Spleen (tissue), 11 donors: ENCODE measurements around the gene DNAJB6. TPM values are rescaled to one million over a fixed set of nuclear protein-coding genes. Genes with fewer than 3 reads are reported as not detected.

ENCODE experiments used
- DNase-seq: peaks from one replicate; pipeline ENCODE4 v3.0.0-alpha.2; 2020
- H3K27ac ChIP-seq, 8 donors: fragments of 200-600 bp; sonication (generic) in 7 of 8; 1 replicate in 4 of 8; 2 replicates in 4 of 8; pipeline versions ENCODE4 v1.5.0 to v1.8.0; 2016 to 2021; ENCODE audit warnings: inconsistent platforms in 4 of 8, mild to moderate bottlenecking in 4 of 8, moderate library complexity in 1 of 8
- H3K27me3 ChIP-seq, 7 donors: fragments of 200-600 bp; sonication (generic) in 6 of 7; replicated peaks in 1 of 7; 1 replicate in 4 of 7; 2 replicates in 3 of 7; pipeline versions ENCODE4 v1.5.0 to v1.8.0; 2016 to 2021; ENCODE audit warnings: inconsistent platforms in 3 of 7, mild to moderate bottlenecking in 1 of 7
- H3K36me3 ChIP-seq, 6 donors: fragments of 200-600 bp; sonication (generic) in 5 of 6; 1 replicate in 4 of 6; 2 replicates in 2 of 6; pipeline versions ENCODE4 v1.5.0 to v1.8.0; 2016 to 2021; ENCODE audit warnings: inconsistent platforms in 2 of 6
- H3K4me1 ChIP-seq, 6 donors: fragments of 200-600 bp; sonication (generic) in 5 of 6; 1 replicate in 3 of 6; 2 replicates in 3 of 6; pipeline versions ENCODE4 v1.5.0 to v1.8.0; 2016 to 2021; ENCODE audit warnings: inconsistent platforms in 3 of 6
- H3K4me3 ChIP-seq, 8 donors: fragments of 200-600 bp; sonication (generic) in 7 of 8; 1 replicate in 4 of 8; 2 replicates in 4 of 8; pipeline versions ENCODE4 v1.5.0 to v1.8.0; 2016 to 2021; ENCODE audit warnings: inconsistent platforms in 4 of 8, mild to moderate bottlenecking in 4 of 8, moderate library complexity in 2 of 8
- H3K9me3 ChIP-seq, 8 donors: fragments of 200-600 bp; sonication (generic) in 7 of 8; 1 replicate in 4 of 8; 2 replicates in 4 of 8; pipeline versions ENCODE4 v1.5.0 to v1.8.0; 2016 to 2021; ENCODE audit warnings: inconsistent platforms in 4 of 8
- POLR2A ChIP-seq, 3 donors: fragments of 450-650 bp; IDR thresholded peaks; one replicate each; pipeline ENCODE4 v1.5.1; 2017; ENCODE audit warnings: antibody characterized with exemption in 3 of 3, mild to moderate bottlenecking in 1 of 3
- POLR2AphosphoS5 ChIP-seq, 3 donors: sonication (generic); formaldehyde crosslinking; IDR thresholded peaks; one replicate each; pipeline ENCODE4 v1.5.1; 2017; ENCODE audit warnings: antibody characterized with exemption in 3 of 3
- WGBS, 5 donors: extraction: QIAGEN DNeasy Blood & Tissue Kit in 3 of 5; methylation state at CpG; one replicate each; pipeline versions ENCODE4 v1.1.5 to v1.1.7; 2013 to 2018; 5-methylcytosine and 5-hydroxymethylcytosine counted together
- intact Hi-C: fragments of 100-400 bp; cut with DNase I; formaldehyde crosslinking; loops from one replicate; pipeline ENCODE4 v1.15.0; 2023; ENCODE audit warnings: low total_unique reads
- polyA plus RNA-seq, 3 donors: library from polyadenylated mRNA; stranded (reverse); fragments of 200-250 nt; gene quantifications; one replicate each; pipeline ENCODE4 v1.2.1, GENCODE V29; 2013
- total RNA-seq, 7 donors: library from RNA; depleted of rRNA in 3 of 7; stranded (reverse); fragments of >200 nt in 3 of 7; fragmentation: NEBNext Ultra II Directional in 4 of 7; extraction: Animal tissue kit (Norgen Biotek cat#: 25700) in 4 of 7; gene quantifications; one replicate each; pipeline versions ENCODE4 v1.1.0 to v1.2.1, GENCODE V29; 2016 to 2021
- TF ChIP-seq, protein P1 (sequence below), 11 experiments: fragments of 200-600 bp in 7 of 11; fragments of 450-650 bp in 4 of 11; sonication (generic) in 4 of 11; IDR thresholded peaks in 8 of 11; conservative IDR thresholded peaks in 3 of 11; 1 replicate in 7 of 11; 2 replicates in 4 of 11; pipeline versions ENCODE4 v1.4.0 to v1.8.0; 2016 to 2021; ENCODE audit warnings: antibody characterized with exemption in 11 of 11, inconsistent platforms in 4 of 11, mild to moderate bottlenecking in 1 of 11
- donor health status: healthy with polysubstance abuse.
- donor health status: DM: no; HTN: no; CAD: no; lungs with moderate emphysema.
- donor health status: DM: no; HTN: no; CAD: no.
- donor health status: Bipolar disorder and iron deficiency.
- donor health status: healthy.
- donor health status: DM: no; HTN: no; CAD: no.
- donor health status: DM: yes; HTN: yes; CAD: no.

The DNAJB6 gene
- total and polyA plus RNA-seq, 10 donors: 37.7 to 115 (median 92.0) TPM

DNA sequence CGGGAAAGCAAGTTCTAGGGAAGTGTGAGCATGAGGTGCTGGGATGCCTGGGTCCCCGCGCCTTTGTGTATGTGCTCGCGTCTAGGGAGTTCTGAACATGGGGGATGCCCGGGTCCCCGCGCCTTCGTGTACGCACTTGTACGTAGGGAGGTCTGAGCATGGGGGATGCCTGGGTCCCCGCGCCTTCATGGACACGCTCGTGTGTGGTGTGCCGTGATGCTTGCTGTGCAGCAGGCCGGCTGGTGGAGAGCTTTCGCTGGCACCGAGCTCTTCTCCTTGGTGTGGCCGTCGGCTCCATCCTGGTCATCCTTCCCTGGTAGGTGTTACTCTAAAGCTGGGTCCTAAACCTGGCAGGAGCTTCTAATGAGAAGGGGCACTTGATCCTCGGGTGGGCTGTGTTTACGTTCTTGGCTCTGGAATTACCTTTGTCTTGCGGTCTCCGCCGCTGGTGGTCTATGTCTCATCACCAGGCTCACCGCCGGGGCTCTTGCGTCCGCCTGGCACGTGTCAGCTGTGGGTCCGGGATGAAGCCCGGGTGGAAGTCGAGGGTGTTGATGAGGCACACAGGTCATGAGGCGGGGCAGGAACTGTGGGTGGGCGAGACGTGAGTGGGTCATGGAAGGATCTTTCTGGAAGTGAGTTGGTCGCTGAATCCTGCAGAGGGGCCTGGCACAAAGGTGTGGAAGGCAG lies 63.5 kb downstream of the DNAJB6 start:
- DNase-seq: no peak
- intact Hi-C loops: no loop called here
- Histone ChIP-seq H3K9me3 (no peaks in the 10 kb centered on the region), H3K27me3 (no peaks in the 10 kb centered on the region), H3K27ac (no peak overlapping the region), H3K4me1 (peaks cover 3 to 69% (median 33%) of the 10 kb centered on the region in 6 donors), H3K4me3 (no peak overlapping the region), H3K36me3 (peaks cover 0 to 89% (median 20%) of the 10 kb centered on the region in 6 donors)
- WGBS, 5 donors: 91 to 93% (median 92%) methylated on average over 32 to 38 of the region's 38 CpGs
- TF ChIP-seq, protein P1, sequence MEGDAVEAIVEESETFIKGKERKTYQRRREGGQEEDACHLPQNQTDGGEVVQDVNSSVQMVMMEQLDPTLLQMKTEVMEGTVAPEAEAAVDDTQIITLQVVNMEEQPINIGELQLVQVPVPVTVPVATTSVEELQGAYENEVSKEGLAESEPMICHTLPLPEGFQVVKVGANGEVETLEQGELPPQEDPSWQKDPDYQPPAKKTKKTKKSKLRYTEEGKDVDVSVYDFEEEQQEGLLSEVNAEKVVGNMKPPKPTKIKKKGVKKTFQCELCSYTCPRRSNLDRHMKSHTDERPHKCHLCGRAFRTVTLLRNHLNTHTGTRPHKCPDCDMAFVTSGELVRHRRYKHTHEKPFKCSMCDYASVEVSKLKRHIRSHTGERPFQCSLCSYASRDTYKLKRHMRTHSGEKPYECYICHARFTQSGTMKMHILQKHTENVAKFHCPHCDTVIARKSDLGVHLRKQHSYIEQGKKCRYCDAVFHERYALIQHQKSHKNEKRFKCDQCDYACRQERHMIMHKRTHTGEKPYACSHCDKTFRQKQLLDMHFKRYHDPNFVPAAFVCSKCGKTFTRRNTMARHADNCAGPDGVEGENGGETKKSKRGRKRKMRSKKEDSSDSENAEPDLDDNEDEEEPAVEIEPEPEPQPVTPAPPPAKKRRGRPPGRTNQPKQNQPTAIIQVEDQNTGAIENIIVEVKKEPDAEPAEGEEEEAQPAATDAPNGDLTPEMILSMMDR (IDR thresholded peaks at IDR 0.05 in 8 of 11, conservative IDR thresholded peaks at IDR 0.05 in 3 of 11): no peak
- peak in 1 of 3 donors; percentile 50 for TF ChIP-seq POLR2AphosphoS5 (IDR thresholded peaks at IDR 0.05)

DNA sequence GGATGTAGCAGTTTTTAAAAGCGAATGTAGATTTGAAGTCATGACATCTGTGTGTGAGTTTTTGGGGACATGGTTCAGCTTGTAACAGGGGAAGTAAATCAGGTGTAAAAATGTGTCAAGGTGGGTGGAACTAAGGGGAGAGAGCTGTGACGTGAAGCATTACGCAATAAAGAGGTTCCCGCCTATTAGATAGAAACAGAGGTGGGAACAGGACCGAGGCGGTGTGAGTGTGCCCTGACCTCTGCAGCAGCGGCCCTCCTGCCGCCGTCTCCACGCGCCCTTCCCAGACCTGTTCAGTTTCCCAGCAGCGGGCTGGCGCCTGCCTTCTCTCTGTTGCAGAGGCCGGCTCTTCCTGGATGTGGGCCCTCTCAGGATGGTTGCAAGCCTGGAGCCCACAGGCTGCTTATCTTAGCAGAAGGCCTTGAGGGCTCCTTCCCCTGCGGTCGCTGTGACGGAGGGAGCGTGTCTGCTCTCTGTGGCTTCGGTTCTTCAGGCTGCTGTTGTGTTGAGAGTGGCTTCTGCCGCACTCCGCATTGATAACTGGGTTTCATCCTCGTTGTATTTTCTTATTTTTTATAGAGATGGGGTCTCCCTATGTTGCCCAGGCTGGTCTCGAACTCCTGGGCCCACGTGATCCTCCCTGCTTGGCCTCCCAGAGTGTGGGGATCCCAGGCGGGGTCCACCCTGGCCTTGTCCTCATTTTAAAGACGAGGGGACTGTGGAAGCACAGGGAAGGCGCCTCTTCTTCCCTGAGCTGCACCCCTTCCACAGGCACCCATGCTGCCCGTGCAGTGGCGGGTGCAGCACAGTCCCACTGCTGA lies 65.0 kb downstream of the DNAJB6 start:
- TF ChIP-seq POLR2AphosphoS5 (IDR thresholded peaks at IDR 0.05) (peak in 1 of 3 donors; percentile 55), POLR2A (IDR thresholded peaks at IDR 0.05) (no peak)
- Histone ChIP-seq H3K4me3 (no peak overlapping the region), H3K4me1 (peaks cover 3 to 60% (median 32%) of the 10 kb centered on the region in 6 donors), H3K9me3 (no peaks in the 10 kb centered on the region), H3K27me3 (no peaks in the 10 kb centered on the region), H3K27ac (peak overlapping the region in 2 of 8 donors; percentile 6 to 37), H3K36me3 (peaks cover 0 to 92% (median 22%) of the 10 kb centered on the region in 6 donors)
- WGBS, 5 donors: 52 to 83% (median 71%) methylated on average over 24 to 29 of the region's 29 CpGs
- peak; percentile 74 for DNase-seq
- intact Hi-C loops: no loop called here

DNA sequence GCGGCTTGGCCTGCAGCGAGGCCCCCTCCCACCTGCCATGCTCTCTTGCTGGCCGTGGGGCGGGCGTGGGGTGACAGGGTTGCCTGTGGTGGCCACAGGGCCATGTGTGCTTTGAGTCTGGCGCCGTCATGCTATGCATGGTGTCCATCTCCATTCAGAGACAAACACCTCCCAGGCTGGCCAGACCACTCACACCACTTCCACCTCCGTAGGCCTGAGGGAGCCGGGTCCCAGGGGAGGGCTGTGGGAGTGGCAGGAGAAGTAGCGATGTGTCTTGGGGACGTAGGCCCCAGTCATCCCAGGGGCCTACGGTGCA lies 65.5 kb downstream of the DNAJB6 start:
- WGBS, 5 donors: 80 to 91% (median 86%) methylated on average over 7 to 12 of the region's 12 CpGs
- Histone ChIP-seq H3K27me3 (no peaks in the 10 kb centered on the region), H3K9me3 (no peaks in the 10 kb centered on the region), H3K27ac (peak overlapping the region in 1 of 8 donors; percentile 37), H3K4me1 (peaks cover 3 to 55% (median 30%) of the 10 kb centered on the region in 6 donors), H3K36me3 (peaks cover 0 to 92% (median 26%) of the 10 kb centered on the region in 6 donors), H3K4me3 (no peak overlapping the region)
- TF ChIP-seq, protein P1 (IDR thresholded peaks at IDR 0.05 in 8 of 11, conservative IDR thresholded peaks at IDR 0.05 in 3 of 11): no peak
- TF ChIP-seq POLR2A (IDR thresholded peaks at IDR 0.05) (no peak), POLR2AphosphoS5 (IDR thresholded peaks at IDR 0.05) (no peak)
- intact Hi-C loops: no loop called here
- no peak for DNase-seq

GRCh38 chr7:157402911-157403534 lies 66.2 kb downstream of the DNAJB6 start:
- intact Hi-C loops: no loop called here
- Histone ChIP-seq H3K4me3 (no peak overlapping the region), H3K4me1 (peaks cover 3 to 48% (median 23%) of the 10 kb centered on the region in 6 donors), H3K36me3 (peaks cover 0 to 92% (median 30%) of the 10 kb centered on the region in 6 donors), H3K27ac (no peak overlapping the region), H3K27me3 (no peaks in the 10 kb centered on the region), H3K9me3 (no peaks in the 10 kb centered on the region)
- no peak for DNase-seq
- TF ChIP-seq, protein P1 (IDR thresholded peaks at IDR 0.05 in 8 of 11, conservative IDR thresholded peaks at IDR 0.05 in 3 of 11): no peak
- peak in 1 of 3 donors; percentile 10 for TF ChIP-seq POLR2AphosphoS5 (IDR thresholded peaks at IDR 0.05)
- WGBS, 5 donors: 79 to 85% (median 84%) methylated on average over 20 to 21 of the region's 21 CpGs
